GM18511 (cell line): ENCODE measurements around the gene FLNA.
"Not testable (repeated sequence)": the region's sequence is repeated elsewhere in the genome, so short reads cannot be mapped to it uniquely, and the experiment has no call there.

Source experiments
- ATAC-seq: cut with Tn5 transposase; IDR thresholded peaks from one replicate; pipeline ENCODE4 v1.9.1; 2021; ENCODE audit warnings: mild to moderate bottlenecking, moderate library complexity; ENCODE audit not compliant: unreplicated experiment

FLNA gene

DNA sequence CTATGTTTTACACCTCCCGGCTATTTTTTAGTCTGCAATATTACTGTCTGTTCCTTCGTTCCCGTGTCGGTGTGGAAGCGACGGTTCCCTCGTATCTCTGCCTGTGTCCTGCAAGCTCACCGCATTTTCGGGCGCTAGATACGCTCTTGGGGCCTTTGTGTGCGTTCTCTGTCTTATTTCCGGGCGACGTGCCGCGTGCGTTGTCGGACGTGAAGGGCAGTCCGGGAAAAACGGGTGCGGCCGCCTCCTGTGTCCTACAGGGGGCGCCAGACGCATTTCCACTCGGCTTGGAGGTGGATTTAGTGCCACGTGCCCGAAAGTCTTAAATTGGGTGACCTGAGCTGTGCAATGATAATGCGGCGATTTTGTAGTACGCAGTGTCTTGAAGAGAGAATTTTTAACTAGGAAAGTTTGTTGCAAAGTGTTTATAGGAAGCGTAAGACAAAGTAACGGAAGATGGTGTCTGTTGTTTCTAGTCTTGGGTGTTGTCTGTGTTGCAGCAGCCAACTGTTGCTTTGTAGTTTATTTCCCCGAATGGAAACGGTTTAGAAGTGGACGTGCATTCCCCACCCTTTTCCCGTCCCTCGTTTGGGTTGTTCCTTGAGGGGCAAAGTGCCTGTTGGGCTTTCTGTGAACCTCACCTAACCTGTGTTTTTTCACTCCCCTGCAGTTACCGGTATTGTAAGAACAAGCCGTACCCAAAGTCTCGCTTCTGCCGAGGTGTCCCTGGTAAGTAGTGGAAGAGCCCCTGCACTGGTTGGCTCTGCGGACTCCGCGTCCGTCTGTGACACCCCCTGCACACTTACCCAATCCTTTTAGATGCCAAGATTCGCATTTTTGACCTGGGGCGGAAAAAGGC lies 24.5 kb upstream of the FLNA start:
- ATAC-seq = peak; percentile 39

GRCh38 chrX:154397888-154398667 lies 23.6 kb upstream of the FLNA start, which contains the start of gene RPL10:
Gene RPL10, plus strand, starts transcription at chrX:154398377. Its CDS starts 143 bp downstream, at chrX:154398520.
- peak; percentile 78 for ATAC-seq

- ATAC-seq = peak; percentile 64
These were observed 22.8 kb upstream of the FLNA start for GRCh38 chrX:154396973-154397887.

DNA sequence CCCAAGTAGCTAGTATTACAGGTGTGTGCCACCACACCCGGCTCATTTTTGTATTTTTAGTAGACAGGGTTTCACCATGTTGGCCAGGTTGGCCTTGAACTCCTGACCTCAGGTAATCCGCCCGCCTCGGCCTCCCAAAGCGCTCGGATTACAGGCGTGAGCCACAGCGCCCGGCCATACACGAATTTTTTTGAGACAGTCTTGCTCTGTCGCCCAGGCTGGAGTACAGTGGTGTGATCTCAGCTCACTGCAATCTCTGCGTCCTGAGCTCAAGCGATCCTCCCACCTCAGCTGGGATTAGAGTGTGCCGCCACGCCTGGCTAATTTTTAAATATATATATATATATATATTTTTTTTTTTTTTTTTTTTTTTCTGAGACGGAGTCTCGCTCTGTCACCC lies 21.9 kb upstream of the FLNA start:
- ATAC-seq = not testable (repeated sequence)

- peak; percentile 65 for ATAC-seq
These were observed 15.6 kb upstream of the FLNA start for GRCh38 chrX:154389812-154390747.

DNA sequence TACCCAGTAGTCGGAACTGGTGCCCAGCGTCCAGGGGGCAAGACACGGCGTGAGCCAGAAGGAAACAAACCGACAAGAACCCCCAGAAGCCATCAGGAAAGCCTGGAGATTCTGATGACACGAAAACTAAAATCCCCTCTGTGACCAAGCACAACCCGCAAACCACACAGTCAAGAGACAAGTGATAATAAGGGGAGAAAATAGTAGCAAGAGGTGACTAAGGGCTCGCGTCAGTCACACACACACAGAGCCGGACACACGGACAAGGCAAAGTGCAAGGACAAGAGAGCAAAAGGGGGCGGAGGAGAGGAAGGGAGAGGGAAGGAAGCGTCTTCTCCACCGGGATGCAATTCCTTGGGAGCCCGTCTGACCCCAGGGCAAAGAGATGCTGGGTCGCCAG lies 14.2 kb upstream of the FLNA start:
- ATAC-seq = peak; percentile 21

DNA sequence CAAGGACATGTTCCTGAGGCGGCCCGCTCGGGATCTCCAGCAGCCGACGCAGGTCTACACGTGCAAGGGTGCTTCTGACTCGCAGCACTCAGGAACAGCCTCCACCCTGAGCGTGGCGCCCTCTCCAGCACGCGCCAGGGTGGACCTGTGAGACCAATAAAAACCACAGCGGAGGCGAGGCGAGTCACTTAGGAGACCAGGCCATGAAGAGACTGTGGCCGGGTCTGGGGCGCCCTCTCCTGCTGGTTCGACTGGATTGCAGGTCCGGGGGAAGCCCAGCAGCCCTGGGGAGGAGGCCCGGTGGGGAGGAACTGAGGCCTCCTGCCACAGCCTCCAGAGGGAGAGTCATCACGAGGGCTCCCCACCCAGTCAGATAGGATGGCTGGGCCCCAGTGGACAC lies 13.7 kb upstream of the FLNA start:
- peak; percentile 42 for ATAC-seq

- ATAC-seq = no peak
These were observed 10.0 kb upstream of the FLNA start for GRCh38 chrX:154384284-154384892.

- ATAC-seq = no peak
These were observed 9.2 kb upstream of the FLNA start for GRCh38 chrX:154383359-154384283.

GRCh38 chrX:154382483-154383069 lies 8.1 kb upstream of the FLNA start:
- ATAC-seq = no peak

GRCh38 chrX:154381271-154381670 lies 6.8 kb upstream of the FLNA start:
- ATAC-seq = no peak

GRCh38 chrX:154380787-154381186 lies 6.4 kb upstream of the FLNA start:
- ATAC-seq = no peak

DNA sequence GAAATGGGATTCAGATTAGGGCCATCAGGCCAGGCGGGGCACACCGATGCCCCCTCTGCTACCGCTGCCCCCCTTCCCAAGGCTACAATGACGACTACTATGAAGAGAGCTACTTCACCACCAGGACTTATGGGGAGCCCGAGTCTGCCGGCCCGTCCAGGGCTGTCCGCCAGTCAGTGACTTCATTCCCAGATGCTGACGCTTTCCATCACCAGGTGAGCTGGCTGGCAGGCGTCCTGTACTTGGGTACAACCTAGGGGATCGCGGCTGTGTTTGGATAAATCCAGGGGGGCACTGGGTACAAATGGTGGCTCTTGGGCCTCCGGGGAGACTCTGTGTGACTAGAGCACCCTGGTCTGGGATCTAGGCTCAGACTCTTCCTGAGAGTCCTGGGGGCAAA lies 5.7 kb upstream of the FLNA start:
- no peak for ATAC-seq

GRCh38 chrX:154379569-154379951 lies 5.1 kb upstream of the FLNA start:
- no peak for ATAC-seq

DNA sequence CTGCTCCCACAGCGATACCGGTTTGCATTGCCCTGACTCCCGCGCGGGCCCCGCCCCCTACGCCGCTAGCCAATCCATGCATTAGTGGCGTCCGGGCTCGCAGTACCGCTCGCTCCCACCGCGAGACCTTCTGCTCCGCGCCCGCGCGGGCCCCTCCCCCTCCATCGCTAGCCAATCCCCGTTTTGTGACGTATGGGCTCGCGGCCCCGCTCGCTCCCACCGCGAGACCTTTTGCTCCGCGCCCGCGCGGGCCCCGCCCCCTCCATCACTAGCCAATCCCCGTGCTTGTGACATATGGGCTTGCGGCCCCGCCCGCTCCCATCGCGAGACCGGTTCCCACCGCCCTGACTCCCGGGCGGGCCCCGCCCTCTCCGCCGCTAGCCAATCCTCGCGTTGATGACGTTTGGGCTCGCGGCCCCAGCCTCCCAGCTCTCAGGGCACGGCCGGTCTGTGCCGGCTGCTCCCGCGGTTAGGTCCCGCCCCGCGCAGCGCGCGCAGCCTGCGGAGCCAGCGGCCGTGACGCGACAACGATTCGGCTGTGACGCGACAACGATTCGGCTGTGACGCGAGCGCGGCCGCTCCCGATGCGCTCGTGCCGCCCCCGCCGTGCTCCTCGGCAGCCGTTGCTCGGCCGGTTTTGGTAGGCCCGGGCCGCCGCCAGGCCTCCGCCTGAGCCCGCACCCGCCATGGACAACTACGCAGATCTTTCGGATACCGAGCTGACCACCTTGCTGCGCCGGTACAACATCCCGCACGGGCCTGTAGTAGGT lies 4.5 kb upstream of the FLNA start, which contains the start of gene EMD:
EMD (plus strand) TSS at position 497 of the 770 bp plus-strand sequence; CDS start at position 687, 190 bp downstream.
- ATAC-seq = peak; percentile 82

DNA sequence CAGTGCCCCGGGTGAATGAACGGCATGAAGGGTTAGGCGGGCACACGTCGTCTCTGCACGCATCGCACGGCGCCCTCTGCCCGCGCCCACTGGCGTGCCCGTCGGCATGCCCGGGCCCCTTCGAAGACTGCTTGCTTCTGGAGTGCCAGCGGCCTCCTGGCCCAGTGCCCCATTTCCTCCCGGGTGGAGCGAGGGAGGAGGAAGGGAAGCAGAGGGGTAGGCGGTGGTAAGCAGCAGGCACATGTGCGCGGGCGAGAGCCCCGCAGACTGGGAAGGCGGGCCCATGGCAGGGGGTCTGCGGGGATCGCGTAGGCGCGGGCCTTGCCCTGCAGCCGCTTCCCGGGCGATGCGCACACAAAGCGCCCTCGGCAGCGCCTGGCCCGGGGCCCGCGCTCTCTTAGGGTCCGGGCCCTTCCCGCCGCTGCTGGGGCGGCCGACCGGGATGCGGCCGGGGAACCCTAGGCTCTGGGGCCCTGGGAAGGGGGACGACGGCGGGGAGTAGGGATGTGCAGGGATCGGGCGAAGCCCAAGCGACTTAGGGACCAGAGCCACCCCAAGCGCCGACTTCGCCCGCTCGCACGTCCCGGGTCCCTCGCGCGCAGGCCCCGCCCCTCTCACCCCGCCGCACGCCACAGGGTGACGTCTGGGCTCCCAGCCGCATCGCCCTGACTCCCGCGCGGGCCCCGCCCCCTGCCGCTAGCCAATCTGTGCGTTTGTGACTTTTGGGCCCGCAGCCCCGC lies 3.8 kb upstream of the FLNA start:
- ATAC-seq = peak; percentile 5
